Measurements from ENCODE around the gene KRTAP13-4.
A peak's percentile ranks its signal among the peaks of the same experiment; 100 is the strongest.

Gene KRTAP13-4

GRCh38 chr21:30430170-30430655 is at the start of gene KRTAP13-4:
Gene KRTAP13-4 (plus strand): TSS chr21:30430220. CDS start chr21:30430276, 56 bp downstream.
- H3K4me3 ChIP-seq (ENCODE audit: low read depth, low read length): no peak within 1 kb of the TSS
- no peak for DNase-seq (ENCODE audit: low read depth)
- TF ChIP-seq, protein P1, sequence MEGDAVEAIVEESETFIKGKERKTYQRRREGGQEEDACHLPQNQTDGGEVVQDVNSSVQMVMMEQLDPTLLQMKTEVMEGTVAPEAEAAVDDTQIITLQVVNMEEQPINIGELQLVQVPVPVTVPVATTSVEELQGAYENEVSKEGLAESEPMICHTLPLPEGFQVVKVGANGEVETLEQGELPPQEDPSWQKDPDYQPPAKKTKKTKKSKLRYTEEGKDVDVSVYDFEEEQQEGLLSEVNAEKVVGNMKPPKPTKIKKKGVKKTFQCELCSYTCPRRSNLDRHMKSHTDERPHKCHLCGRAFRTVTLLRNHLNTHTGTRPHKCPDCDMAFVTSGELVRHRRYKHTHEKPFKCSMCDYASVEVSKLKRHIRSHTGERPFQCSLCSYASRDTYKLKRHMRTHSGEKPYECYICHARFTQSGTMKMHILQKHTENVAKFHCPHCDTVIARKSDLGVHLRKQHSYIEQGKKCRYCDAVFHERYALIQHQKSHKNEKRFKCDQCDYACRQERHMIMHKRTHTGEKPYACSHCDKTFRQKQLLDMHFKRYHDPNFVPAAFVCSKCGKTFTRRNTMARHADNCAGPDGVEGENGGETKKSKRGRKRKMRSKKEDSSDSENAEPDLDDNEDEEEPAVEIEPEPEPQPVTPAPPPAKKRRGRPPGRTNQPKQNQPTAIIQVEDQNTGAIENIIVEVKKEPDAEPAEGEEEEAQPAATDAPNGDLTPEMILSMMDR (IDR thresholded peaks at IDR 0.05; ENCODE audit: insufficient read depth, low read depth, low read length, missing control alignments): no peak

GRCh38 chr21:30382201-30382600 is 47.8 kb upstream of the KRTAP13-4 start:
- no peak for DNase-seq (ENCODE audit: low read depth)
- TF ChIP-seq, protein P1 (IDR thresholded peaks at IDR 0.05; ENCODE audit: insufficient read depth, low read depth, low read length, missing control alignments): no peak
- H3K4me3 ChIP-seq (ENCODE audit: low read depth, low read length): no peak overlapping the region

GRCh38 chr21:30391492-30392025 is 38.5 kb upstream of the KRTAP13-4 start:
- no peak for DNase-seq (ENCODE audit: low read depth)
- TF ChIP-seq, protein P1 (IDR thresholded peaks at IDR 0.05; ENCODE audit: insufficient read depth, low read depth, low read length, missing control alignments): no peak
- no peak overlapping the region for H3K4me3 ChIP-seq (ENCODE audit: low read depth, low read length)

DNA sequence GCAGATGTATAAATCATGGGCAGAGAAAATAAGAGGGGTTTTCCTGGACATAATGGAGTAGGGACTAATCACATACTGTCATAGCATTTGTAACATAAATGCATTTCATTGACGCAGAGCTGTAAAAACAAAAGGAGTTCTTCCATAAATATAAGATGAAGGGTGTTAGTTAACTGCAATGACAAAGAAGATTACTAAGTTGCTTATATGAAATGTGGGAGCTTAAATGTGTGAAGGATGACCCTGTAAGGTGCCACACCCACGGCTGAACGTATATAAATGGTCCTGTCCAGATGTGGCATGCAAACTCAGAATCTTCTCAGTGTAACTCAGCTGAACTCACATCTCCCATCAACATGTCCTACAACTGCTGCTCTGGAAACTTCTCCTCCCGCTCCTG is 34.3 kb upstream of the KRTAP13-4 start, which contains the start of gene KRTAP13-1:
Gene KRTAP13-1 (plus strand): TSS at position 301 of the 400 bp plus-strand sequence. CDS start 56 bp downstream, at position 357.
- no peak within 1 kb of the TSS for H3K4me3 ChIP-seq (ENCODE audit: low read depth, low read length)
- DNase-seq (ENCODE audit: low read depth): no peak
- TF ChIP-seq, protein P1 (IDR thresholded peaks at IDR 0.05; ENCODE audit: insufficient read depth, low read depth, low read length, missing control alignments): no peak

GRCh38 chr21:30408782-30409494 is 21.1 kb upstream of the KRTAP13-4 start:
- H3K4me3 ChIP-seq (ENCODE audit: low read depth, low read length): no peak overlapping the region
- DNase-seq (ENCODE audit: low read depth): peak; percentile 53
- TF ChIP-seq, protein P1 (IDR thresholded peaks at IDR 0.05; ENCODE audit: insufficient read depth, low read depth, low read length, missing control alignments): peak; percentile 34

- TF ChIP-seq, protein P1 (IDR thresholded peaks at IDR 0.05; ENCODE audit: insufficient read depth, low read depth, low read length, missing control alignments): no peak
These were observed 14.0 kb upstream of the KRTAP13-4 start for GRCh38 chr21:30415993-30416392.

More at GRCh38 chr21:30415993-30416392, 14.0 kb upstream of the KRTAP13-4 start:
- no peak for DNase-seq (ENCODE audit: low read depth)
- H3K4me3 ChIP-seq (ENCODE audit: low read depth, low read length): no peak overlapping the region

All from GM12865 (cell line).